HepG2 (cell line): ENCODE measurements around the gene RICTOR. TPM values are rescaled to one million over a fixed set of nuclear protein-coding genes. Genes with fewer than 3 reads are reported as not detected.

Experiments used
- BCL6 ChIP-seq: IDR thresholded peaks from 2 replicates; pipeline ENCODE4 v1.6.1; 2016; ENCODE audit warnings: missing genetic modification reagents, missing compliant biosample characterization
- GZF1 ChIP-seq: sonication (generic); formaldehyde crosslinking; IDR thresholded peaks from 2 replicates; pipeline ENCODE4 v1.5.1; 2020; ENCODE audit warnings: mild to moderate bottlenecking, missing genetic modification reagents
- HMGA1 ChIP-seq: sonication (generic); formaldehyde crosslinking; conservative IDR thresholded peaks from 2 replicates; pipeline ENCODE4 v1.4.0; 2020; ENCODE audit warnings: missing genetic modification reagents
- JARID2 ChIP-seq: sonication (generic); formaldehyde crosslinking; IDR thresholded peaks from 2 replicates; pipeline ENCODE4 v1.8.1; 2023; ENCODE audit warnings: missing genetic modification reagents, inconsistent platforms; ENCODE audit not compliant: insufficient replicate concordance
- NFYC ChIP-seq: IDR thresholded peaks from 2 replicates; pipeline ENCODE4 v1.6.1; 2016; ENCODE audit warnings: missing genetic modification reagents, missing compliant biosample characterization
- PAF1 ChIP-seq: IDR thresholded peaks from 2 replicates; pipeline ENCODE4 v1.6.1; 2016; ENCODE audit warnings: missing genetic modification reagents, missing compliant biosample characterization
- POLR2AphosphoS5 ChIP-seq: IDR thresholded peaks from 2 replicates; pipeline ENCODE4 v1.6.1; 2012; ENCODE audit warnings: low read depth, low read length
- TCF7 ChIP-seq: sonication (generic); IDR thresholded peaks from 2 replicates; pipeline ENCODE4 v1.6.1; 2016; ENCODE audit warnings: antibody characterized with exemption, low read depth
- ZBTB14 ChIP-seq: sonication (generic); formaldehyde crosslinking; IDR thresholded peaks from 2 replicates; pipeline ENCODE4 v1.4.0; 2020; ENCODE audit warnings: missing genetic modification reagents
- ZBTB25 ChIP-seq: IDR thresholded peaks from 2 replicates; pipeline ENCODE4 v1.6.1; 2018; ENCODE audit warnings: missing genetic modification reagents
- ZKSCAN8 ChIP-seq: IDR thresholded peaks from 2 replicates; pipeline ENCODE4 v1.6.1; 2016; ENCODE audit warnings: borderline replicate concordance, missing genetic modification reagents, missing compliant biosample characterization
- ZNF329 ChIP-seq: sonication (generic); formaldehyde crosslinking; IDR thresholded peaks from 2 replicates; pipeline ENCODE4 v1.9.0; 2021; ENCODE audit warnings: low read depth, mild to moderate bottlenecking, missing genetic modification reagents
- ZNF33A ChIP-seq: sonication (generic); formaldehyde crosslinking; IDR thresholded peaks from 2 replicates; pipeline ENCODE4 v1.5.1; 2020; ENCODE audit warnings: missing genetic modification reagents, mild to moderate bottlenecking, moderate library complexity, borderline replicate concordance
- ZNF34 ChIP-seq: sonication (generic); formaldehyde crosslinking; IDR thresholded peaks from 2 replicates; pipeline ENCODE4 v1.4.0; 2020; ENCODE audit warnings: mild to moderate bottlenecking, missing genetic modification reagents, borderline replicate concordance
- ZNF503 ChIP-seq: sonication (generic); formaldehyde crosslinking; IDR thresholded peaks from 2 replicates; pipeline ENCODE4 v1.4.0; 2020; ENCODE audit warnings: missing genetic modification reagents
- ZNF512 ChIP-seq: sonication (generic); formaldehyde crosslinking; IDR thresholded peaks from 2 replicates; pipeline ENCODE4 v1.4.0; 2020; ENCODE audit warnings: mild to moderate bottlenecking, missing genetic modification reagents
- ZNF709 ChIP-seq: sonication (generic); formaldehyde crosslinking; IDR thresholded peaks from 2 replicates; pipeline ENCODE4 v1.5.0; 2020; ENCODE audit warnings: mild to moderate bottlenecking, missing genetic modification reagents
- polyA plus RNA-seq, 8 experiments: library from polyadenylated mRNA; depleted of rRNA in 3 of 8; stranded (reverse) in 7 of 8; unstranded in 1 of 8; fragments of >200 nt; fragmentation: Illumina TruSeq in 4 of 8; extraction: Trizol in 4 of 8; gene quantifications; 2 replicates each; pipeline versions ENCODE4 v1.2.1 to v1.2.3, GENCODE V29; 2011 to 2016; ENCODE audit warnings: low read depth in 4 of 8, missing spikeins in 1 of 8, mixed read lengths in 1 of 8; ENCODE audit not compliant: insufficient read depth in 1 of 8
- total RNA-seq, 5 experiments: library from RNA; depleted of rRNA; stranded (reverse); fragments of >200 nt; fragmentation: Illumina TruSeq; extraction: Trizol; gene quantifications; 2 replicates each; pipeline ENCODE4 v1.2.3, GENCODE V29; 2016; ENCODE audit warnings: low read depth in 1 of 5
- TF ChIP-seq, protein P1 (sequence below): sonication (generic); formaldehyde crosslinking; IDR thresholded peaks from 2 replicates; pipeline ENCODE4 v1.5.0; 2020; ENCODE audit warnings: mild to moderate bottlenecking, missing genetic modification reagents, borderline replicate concordance
- TF ChIP-seq, protein P2 (sequence below): sonication (generic); formaldehyde crosslinking; IDR thresholded peaks from 2 replicates; pipeline ENCODE4 v1.5.0; 2020; ENCODE audit warnings: missing genetic modification reagents

The RICTOR gene
- total and polyA plus RNA-seq, 2 of the 13 experiments (the other 11 are each of a cell fraction or from before 2014, with no cell fraction given) = 10.7 to 15.4 TPM

- TF ChIP-seq ZNF33A (CRISPR knock-in tag) (peak; percentile 82; the same call in 1 of the 2 replicates), NFYC (CRISPR knock-in tag) (no peak), ZBTB14 (CRISPR knock-in tag) (no peak), ZNF34 (CRISPR knock-in tag) (no peak), ZNF329 (CRISPR knock-in tag) (no peak; the same call in 1 of the 2 replicates), ZNF512 (no peak), JARID2 (CRISPR knock-in tag) (no peak), ZBTB25 (CRISPR knock-in tag) (0 out of 2 replicates have a peak, but pooled peaks have one; percentile 75), HMGA1 (CRISPR knock-in tag) (no peak), GZF1 (CRISPR knock-in tag) (no peak), BCL6 (CRISPR knock-in tag) (no peak), ZNF709 (CRISPR knock-in tag) (peak; percentile 90; the same call in 1 of the 2 replicates), PAF1 (no peak), POLR2AphosphoS5 (peak; percentile 54), TCF7 (no peak), ZKSCAN8 (no peak), ZNF503 (CRISPR knock-in tag) (no peak; the same call in 1 of the 2 replicates)
- TF ChIP-seq, protein P1, sequence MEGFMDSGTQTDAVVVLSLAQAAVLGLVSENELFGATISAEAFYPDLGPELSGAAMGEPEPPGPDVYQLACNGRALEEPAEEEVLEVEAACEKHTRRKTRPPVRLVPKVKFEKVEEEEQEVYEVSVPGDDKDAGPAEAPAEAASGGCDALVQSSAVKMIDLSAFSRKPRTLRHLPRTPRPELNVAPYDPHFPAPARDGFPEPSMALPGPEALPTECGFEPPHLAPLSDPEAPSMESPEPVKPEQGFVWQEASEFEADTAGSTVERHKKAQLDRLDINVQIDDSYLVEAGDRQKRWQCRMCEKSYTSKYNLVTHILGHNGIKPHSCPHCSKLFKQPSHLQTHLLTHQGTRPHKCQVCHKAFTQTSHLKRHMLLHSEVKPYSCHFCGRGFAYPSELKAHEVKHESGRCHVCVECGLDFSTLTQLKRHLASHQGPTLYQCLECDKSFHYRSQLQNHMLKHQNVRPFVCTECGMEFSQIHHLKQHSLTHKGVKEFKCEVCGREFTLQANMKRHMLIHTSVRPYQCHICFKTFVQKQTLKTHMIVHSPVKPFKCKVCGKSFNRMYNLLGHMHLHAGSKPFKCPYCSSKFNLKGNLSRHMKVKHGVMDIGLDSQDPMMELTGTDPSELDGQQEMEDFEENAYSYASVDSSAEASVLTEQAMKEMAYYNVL = no peak
- TF ChIP-seq, protein P2, sequence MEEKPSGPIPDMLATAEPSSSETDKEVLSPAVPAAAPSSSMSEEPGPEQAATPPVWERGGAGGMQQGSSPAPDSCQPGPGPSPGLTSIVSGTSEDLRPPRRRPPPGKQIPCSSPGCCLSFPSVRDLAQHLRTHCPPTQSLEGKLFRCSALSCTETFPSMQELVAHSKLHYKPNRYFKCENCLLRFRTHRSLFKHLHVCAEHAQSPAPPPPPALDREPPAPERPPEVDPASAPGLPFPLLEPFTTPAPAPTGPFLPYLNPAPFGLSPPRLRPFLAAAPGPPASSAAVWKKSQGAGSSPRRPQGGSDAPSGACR (CRISPR knock-in tag) = peak; percentile 67; the same call in 1 of the 2 replicates
Measured at GRCh38 chr5:39074017-39074814, at the start of gene RICTOR (continued).
